ENCODE measurements around the gene KCNQ2. TPM values are rescaled to one million over a fixed set of nuclear protein-coding genes. Genes with fewer than 3 reads are reported as not detected.
A peak's percentile ranks its signal among the peaks of the same experiment; 100 is the strongest.

The KCNQ2 gene
- total and polyA plus RNA-seq, 2 experiments from 2014 or later = 68.5 to 92.4 TPM

GRCh38 chr20:63471717-63471980, 806 bp downstream of the KCNQ2 start:
- Histone ChIP-seq H3K27ac (ENCODE audit: low read depth) (no peak overlapping the region), H3K79me2 (replicated peaks; ENCODE audit: insufficient read depth) (peaks cover 45% of the 10 kb centered on the region), H3K9me2 (ENCODE audit: insufficient read depth) (no peaks in the 10 kb centered on the region), H3K4me3 (peak overlapping the region; percentile 83), H3F3A (replicated peaks; ENCODE audit: low read depth) (no peaks in the 10 kb centered on the region), H3K36me3 (ENCODE audit: insufficient read depth) (no peaks in the 10 kb centered on the region), H2AFZ (no peak overlapping the region), H3K4me1 (ENCODE audit: insufficient read depth) (peaks cover 7% of the 10 kb centered on the region; the same call in 1 of the 2 replicates), H4K20me1 (replicated peaks; ENCODE audit: insufficient read depth) (peaks cover 4% of the 10 kb centered on the region; the same call in 1 of the 2 replicates), H3K4me2 (peak overlapping the region; percentile 94), H3K27me3 (ENCODE audit: insufficient read depth) (no peaks in the 10 kb centered on the region)
- ATAC-seq (peak; percentile 53), DNase-seq (ENCODE audit: low spot score) (no peak)
- peak overlapping the region; percentile 76; the same call in 2 of the 3 replicates for H3K4me3 Mint-ChIP-seq
- peaks cover 23% of the 10 kb centered on the region for H3K27me3 Mint-ChIP-seq (ENCODE audit: insufficient read depth, low read depth, poor library complexity)
- H3K4me1 Mint-ChIP-seq = peaks cover 24% of the 10 kb centered on the region
- H3K36me3 Mint-ChIP-seq (ENCODE audit: low read depth) = no peaks in the 10 kb centered on the region
- no peak for TF ChIP-seq CTCF (conservative IDR thresholded peaks at IDR 0.05; ENCODE audit: low read depth in 2 of 2)
- no peak for TF ChIP-seq EZH2 (IDR thresholded peaks at IDR 0.05; ENCODE audit: low read depth, unreplicated experiment)
- TF ChIP-seq ETS1 (IDR thresholded peaks at IDR 0.05) = no peak
- TF ChIP-seq NANOG (IDR thresholded peaks at IDR 0.05; ENCODE audit: borderline replicate concordance) = no peak
- TF ChIP-seq STAT1 (IDR thresholded peaks at IDR 0.05; ENCODE audit: unreplicated experiment) = no peak
- no peak for TF ChIP-seq JUNB (IDR thresholded peaks at IDR 0.05; ENCODE audit: unreplicated experiment)
- TF ChIP-seq EZH2phosphoT487 (IDR thresholded peaks at IDR 0.05; ENCODE audit: unreplicated experiment) = no peak
- TF ChIP-seq ZNF462 (CRISPR knock-in tag; IDR thresholded peaks at IDR 0.05) = no peak
- no peak for TF ChIP-seq ZNF114 (CRISPR knock-in tag; IDR thresholded peaks at IDR 0.05)
- no peak overlapping the region for H3K27ac Mint-ChIP-seq
- H3K9me3 Mint-ChIP-seq = no peaks in the 10 kb centered on the region

All from GM23338 (cell line).